PFSK-1 (cell line): Measurements from ENCODE around the gene KLHDC4.

Source experiments
- FOXP2 ChIP-seq: optimal IDR thresholded peaks from 2 replicates; pipeline ENCODE3; 2011; ENCODE audit warnings: borderline replicate concordance, control low read depth, inconsistent platforms; ENCODE audit not compliant: insufficient read depth; ENCODE audit errors: extremely low read length, extremely low read depth
- POLR2AphosphoS5 ChIP-seq: IDR thresholded peaks from 2 replicates; pipeline ENCODE4 v1.6.1; 2012; ENCODE audit warnings: low read depth, mild to moderate bottlenecking, control low read depth, low read length, moderate library complexity
- REST ChIP-seq, 2 experiments: IDR thresholded peaks; 2 replicates each; pipeline versions ENCODE4 v1.6.1 to v1.8.0; 2011 to 2012; ENCODE audit warnings: low read depth in 2 of 2, low read length in 2 of 2, control low read depth in 1 of 2, inconsistent platforms in 1 of 2, mild to moderate bottlenecking in 1 of 2, moderate library complexity in 1 of 2; ENCODE audit not compliant: insufficient read depth in 1 of 2
- SIN3A ChIP-seq: IDR thresholded peaks from 2 replicates; pipeline ENCODE4 v1.6.1; 2012; ENCODE audit warnings: mild to moderate bottlenecking, low read length, moderate library complexity, borderline replicate concordance; ENCODE audit not compliant: insufficient read depth
- TAF1 ChIP-seq: IDR thresholded peaks from 2 replicates; pipeline ENCODE4 v1.6.1; 2012; ENCODE audit warnings: low read length, control low read depth, borderline replicate concordance; ENCODE audit not compliant: insufficient read depth

Gene KLHDC4

DNA sequence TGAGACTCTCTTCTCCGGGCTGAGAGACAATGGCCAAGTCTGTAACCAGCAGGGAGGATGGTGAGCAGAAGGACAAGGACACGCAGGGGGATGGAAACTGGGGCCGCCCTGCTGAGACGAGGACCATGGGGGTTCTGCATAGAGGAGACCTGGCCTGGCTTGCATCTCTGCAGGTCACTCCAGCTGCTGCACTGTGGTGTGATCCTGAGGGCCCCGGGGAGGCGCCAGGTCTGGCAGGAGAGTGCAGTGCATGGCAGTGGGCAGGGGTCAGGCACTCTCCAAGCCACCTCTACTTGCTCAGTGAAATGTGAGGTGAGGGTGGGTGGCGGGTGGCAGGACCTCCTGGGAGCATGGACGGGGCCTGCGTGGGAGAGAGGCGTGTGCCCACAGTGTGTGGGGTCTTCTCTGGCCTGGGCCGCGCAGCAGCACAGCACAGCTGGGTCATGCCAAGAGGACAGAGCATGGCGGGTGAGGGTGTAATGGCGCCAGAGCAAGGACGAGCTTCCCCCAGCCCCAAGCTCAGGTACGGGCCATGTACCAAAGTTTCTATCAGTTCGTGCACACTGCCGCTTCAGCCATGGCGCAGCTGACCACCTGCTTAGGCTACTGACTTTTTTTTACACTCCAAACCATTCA lies 43.1 kb downstream of the KLHDC4 start:
- TF ChIP-seq POLR2AphosphoS5 (no peak), SIN3A (no peak), FOXP2 (no peak), REST (IDR thresholded peaks at IDR 0.05; ENCODE audit: insufficient read depth in 1 of 2, low read depth in 2 of 2, low read length in 2 of 2) (no peak), TAF1 (no peak)

- TF ChIP-seq REST (IDR thresholded peaks at IDR 0.05; ENCODE audit: insufficient read depth in 1 of 2, low read depth in 2 of 2, low read length in 2 of 2) (no peak), FOXP2 (no peak), POLR2AphosphoS5 (no peak), SIN3A (no peak), TAF1 (no peak)
Measured at GRCh38 chr16:87721622-87722585, 43.9 kb downstream of the KLHDC4 start.

- TF ChIP-seq TAF1 (no peak), POLR2AphosphoS5 (no peak), SIN3A (no peak), FOXP2 (no peak), REST (IDR thresholded peaks at IDR 0.05; ENCODE audit: insufficient read depth in 1 of 2, low read depth in 2 of 2, low read length in 2 of 2) (no peak)
Measured at GRCh38 chr16:87720446-87720845, 45.3 kb downstream of the KLHDC4 start.

DNA sequence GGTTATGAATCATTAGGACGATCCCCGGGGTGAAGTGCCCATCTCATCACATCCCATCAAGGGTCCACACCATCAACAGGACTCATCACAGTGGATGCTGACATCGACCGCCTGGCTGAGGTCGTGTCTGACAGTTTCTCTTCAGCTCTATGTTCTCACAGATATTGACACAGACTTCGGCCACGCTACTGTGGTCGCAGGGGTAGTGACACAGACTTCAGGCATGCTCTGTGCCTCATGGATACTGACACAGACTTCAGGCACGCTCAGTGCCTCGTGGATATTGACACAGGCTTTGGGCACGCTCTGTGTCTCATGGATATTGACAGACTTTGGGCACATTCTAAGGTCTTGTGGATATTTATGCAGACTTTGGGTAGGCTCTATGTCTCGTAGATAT lies 50.1 kb downstream of the KLHDC4 start:
- TF ChIP-seq TAF1 (no peak), REST (IDR thresholded peaks at IDR 0.05; ENCODE audit: insufficient read depth in 1 of 2, low read depth in 2 of 2, low read length in 2 of 2) (no peak), FOXP2 (no peak), POLR2AphosphoS5 (no peak), SIN3A (no peak)
